Measurements from ENCODE around the gene LMBR1L. TPM values are rescaled to one million over a fixed set of nuclear protein-coding genes. Genes with fewer than 3 reads are reported as not detected.
A peak's percentile ranks its signal among the peaks of the same experiment; 100 is the strongest.

The LMBR1L gene
- total RNA-seq, 2 donors from 2014 or later: 14.6 to 19.2 TPM

DNA sequence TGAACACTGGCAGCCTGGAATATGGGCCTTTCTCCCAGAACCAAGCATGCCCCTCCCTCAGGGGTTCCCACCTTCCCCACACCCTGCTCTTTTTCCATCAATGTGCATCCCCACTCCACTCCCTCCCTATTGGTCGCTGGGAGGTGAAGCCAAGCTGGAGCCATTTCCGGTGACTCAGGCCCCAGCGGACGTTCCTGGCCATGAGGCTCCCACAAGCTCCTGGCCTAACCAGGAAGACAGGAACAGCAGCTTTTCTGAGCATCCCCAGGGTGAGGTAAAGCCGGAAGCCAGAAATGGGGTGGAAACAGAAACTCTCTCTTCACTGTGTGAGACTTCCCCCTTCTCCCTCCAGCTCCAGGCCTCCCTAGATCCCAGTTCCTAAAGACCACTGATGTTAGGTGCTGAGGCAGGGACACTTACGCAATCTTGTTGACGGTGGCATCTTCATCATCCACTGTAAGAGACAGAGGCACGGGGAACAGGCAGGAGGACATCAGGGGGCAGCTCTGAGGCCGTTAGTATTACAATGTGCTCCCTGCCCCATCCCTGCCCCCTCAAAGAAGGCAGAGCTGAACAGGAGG lies 5.1 kb downstream of the LMBR1L start:
- no peaks in the 10 kb centered on the region for H3K9me3 ChIP-seq
- peaks cover 47% of the 10 kb centered on the region for H3K36me3 ChIP-seq
- H3K27me3 ChIP-seq: no peaks in the 10 kb centered on the region
- peaks cover 0 to 62% of the 10 kb centered on the region in 2 donors for H3K4me1 ChIP-seq
- no peak overlapping the region for H3K4me3 ChIP-seq
- H3K27ac ChIP-seq: peak overlapping the region in 1 of 2 donors; percentile 0
- no peak for TF ChIP-seq CTCF (IDR thresholded peaks at IDR 0.05)
- DNase-seq (ENCODE audit: low spot score): no peak

GRCh38 chr12:49104822-49105221 lies 5.8 kb downstream of the LMBR1L start:
- no peak overlapping the region for H3K27ac ChIP-seq
- H3K27me3 ChIP-seq: no peaks in the 10 kb centered on the region
- peaks cover 0 to 61% of the 10 kb centered on the region in 2 donors for H3K4me1 ChIP-seq
- DNase-seq (ENCODE audit: low spot score): no peak
- peaks cover 54% of the 10 kb centered on the region for H3K36me3 ChIP-seq
- TF ChIP-seq CTCF (IDR thresholded peaks at IDR 0.05): no peak
- no peaks in the 10 kb centered on the region for H3K9me3 ChIP-seq
- no peak overlapping the region for H3K4me3 ChIP-seq

DNA sequence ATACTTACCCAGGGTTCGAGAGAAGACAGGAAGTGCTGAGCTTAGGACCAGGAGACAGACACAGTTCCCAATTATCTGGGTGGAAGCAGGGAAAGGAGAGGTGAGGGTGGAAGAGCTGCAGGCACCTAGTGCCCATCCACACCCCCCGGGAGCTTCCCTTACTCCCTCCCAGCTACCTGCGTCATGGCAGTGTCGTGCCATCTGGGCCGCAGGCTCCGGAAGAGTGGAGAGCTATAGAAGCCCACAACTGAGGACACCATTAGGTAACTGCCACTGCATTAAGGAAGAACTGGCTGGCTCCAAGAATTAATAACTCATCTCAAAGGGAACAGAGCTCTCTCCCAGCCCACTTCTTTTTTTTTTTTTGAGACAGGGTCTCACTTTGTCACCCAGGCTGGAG lies 10.3 kb downstream of the LMBR1L start:
- no peak for DNase-seq (ENCODE audit: low spot score)
- no peaks in the 10 kb centered on the region for H3K9me3 ChIP-seq

GRCh38 chr12:49098703-49099102 lies 11.9 kb downstream of the LMBR1L start:
- Histone ChIP-seq H3K9me3 (no peaks in the 10 kb centered on the region), H3K27ac (no peak overlapping the region), H3K4me1 (peaks cover 0 to 15% of the 10 kb centered on the region in 2 donors), H3K36me3 (peaks cover 71% of the 10 kb centered on the region), H3K4me3 (no peak overlapping the region), H3K27me3 (no peaks in the 10 kb centered on the region)
- no peak for DNase-seq (ENCODE audit: low spot score)
- no peak for TF ChIP-seq CTCF (IDR thresholded peaks at IDR 0.05)

More for the DNA sequence above, 10.3 kb downstream of the LMBR1L start:
- peaks cover 0 to 16% of the 10 kb centered on the region in 2 donors for H3K4me1 ChIP-seq
- peaks cover 87% of the 10 kb centered on the region for H3K36me3 ChIP-seq
- no peak overlapping the region for H3K27ac ChIP-seq
- TF ChIP-seq CTCF (IDR thresholded peaks at IDR 0.05): no peak
- H3K4me3 ChIP-seq: no peak overlapping the region
- no peaks in the 10 kb centered on the region for H3K27me3 ChIP-seq

GRCh38 chr12:49098035-49098451 lies 12.6 kb downstream of the LMBR1L start:
- no peak for DNase-seq (ENCODE audit: low spot score)
- no peaks in the 10 kb centered on the region for H3K27me3 ChIP-seq
- TF ChIP-seq CTCF (IDR thresholded peaks at IDR 0.05): peak; percentile 75 to 83
- H3K9me3 ChIP-seq: no peaks in the 10 kb centered on the region
- H3K27ac ChIP-seq: no peak overlapping the region
- H3K36me3 ChIP-seq: peaks cover 65% of the 10 kb centered on the region
- H3K4me3 ChIP-seq: no peak overlapping the region
- H3K4me1 ChIP-seq: peaks cover 0 to 18% of the 10 kb centered on the region in 2 donors

DNA sequence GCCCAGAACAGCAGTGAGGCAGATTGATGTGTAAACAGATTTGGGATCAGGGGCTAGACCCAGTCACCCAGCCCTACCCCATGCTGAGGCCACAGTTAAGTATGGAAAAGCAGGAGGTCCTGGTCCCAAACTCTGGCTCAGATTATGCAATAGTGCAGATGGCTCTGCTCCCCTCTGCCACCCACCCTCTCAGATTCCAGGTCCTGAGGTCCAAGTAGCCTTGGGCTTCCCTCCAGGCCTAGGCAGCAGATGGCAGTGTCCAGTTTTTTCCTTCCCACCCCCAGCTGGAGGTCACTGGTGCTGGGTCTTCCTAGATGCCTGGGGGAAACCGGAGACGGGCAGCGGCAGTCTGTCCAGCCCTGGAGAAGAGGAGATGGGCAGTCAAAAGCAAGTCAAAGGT lies 13.3 kb downstream of the LMBR1L start:
- H3K4me1 ChIP-seq: peaks cover 0 to 23% of the 10 kb centered on the region in 2 donors
- no peak for TF ChIP-seq CTCF (IDR thresholded peaks at IDR 0.05)
- H3K4me3 ChIP-seq: no peak overlapping the region
- no peak overlapping the region for H3K27ac ChIP-seq
- no peaks in the 10 kb centered on the region for H3K9me3 ChIP-seq
- no peak for DNase-seq (ENCODE audit: low spot score)
- peaks cover 58% of the 10 kb centered on the region for H3K36me3 ChIP-seq
- no peaks in the 10 kb centered on the region for H3K27me3 ChIP-seq

All from right atrium auricular region (tissue), 2 donors.